Stimulated activated naive CD4-positive, alpha-beta T cell treated with Interleukin-2 at 50 U/mL for 16 hours (primary cell): ENCODE measurements around the gene FAM222B.
A peak's percentile ranks its signal among the peaks of the same experiment; 100 is the strongest.

Source experiments
- DNase-seq: peaks from one replicate; lab custom pipeline; 2025; lab: John Stamatoyannopoulos, UW

FAM222B gene

GRCh38 chr17:28712032-28712704, 130.4 kb downstream of the FAM222B start:
- DNase-seq, result peak; percentile 65

GRCh38 chr17:28711723-28712031, 130.9 kb downstream of the FAM222B start, which contains the start of gene PROCA1:
Gene PROCA1, minus strand, starts transcription at chr17:28711888. Its CDS starts 228 bp downstream, at chr17:28711660.
- DNase-seq, result peak; percentile 41

GRCh38 chr17:28710861-28711722, 131.5 kb downstream of the FAM222B start:
- peak; percentile 80 for DNase-seq

- DNase-seq, result no peak
Observed at GRCh38 chr17:28707339-28707720, 135.3 kb downstream of the FAM222B start.

GRCh38 chr17:28706471-28707338, 135.9 kb downstream of the FAM222B start:
- no peak for DNase-seq
